ENCODE measurements around the gene FBP2.
"Not testable (repeated sequence)": the region's sequence is repeated elsewhere in the genome, so short reads cannot be mapped to it uniquely, and the experiment has no call there.

The FBP2 gene

GRCh38 chr9:94563548-94563947, 30.1 kb downstream of the FBP2 start:
- Histone ChIP-seq H3K4me1 (ENCODE audit: control insufficient read depth, insufficient read depth, low read length) (no peaks in the 10 kb centered on the region), H3K27ac (ENCODE audit: low read depth, low read length) (no peak overlapping the region), H3K27me3 (ENCODE audit: control insufficient read depth, insufficient read depth, low read length) (no peaks in the 10 kb centered on the region), H3K4me3 (ENCODE audit: low read depth, low read length) (no peak overlapping the region), H3K9me3 (ENCODE audit: control insufficient read depth, insufficient read depth, low read length) (no peaks in the 10 kb centered on the region), H3K9ac (ENCODE audit: low read depth, low read length) (no peak overlapping the region), H3K36me3 (ENCODE audit: control insufficient read depth, insufficient read depth, low read length) (peaks cover 7% of the 10 kb centered on the region; the same call in 1 of the 2 replicates)

- no peak overlapping the region for H3K9ac ChIP-seq (ENCODE audit: low read depth, low read length)
- no peaks in the 10 kb centered on the region for H3K4me1 ChIP-seq (ENCODE audit: control insufficient read depth, insufficient read depth, low read length)
- H3K27ac ChIP-seq (ENCODE audit: low read depth, low read length): no peak overlapping the region
- peaks cover 7% of the 10 kb centered on the region; the same call in 1 of the 2 replicates for H3K36me3 ChIP-seq (ENCODE audit: control insufficient read depth, insufficient read depth, low read length)
- no peaks in the 10 kb centered on the region for H3K9me3 ChIP-seq (ENCODE audit: control insufficient read depth, insufficient read depth, low read length)
- no peaks in the 10 kb centered on the region for H3K27me3 ChIP-seq (ENCODE audit: control insufficient read depth, insufficient read depth, low read length)
- no peak overlapping the region for H3K4me3 ChIP-seq (ENCODE audit: low read depth, low read length)
Observed at GRCh38 chr9:94560237-94560636, 33.4 kb downstream of the FBP2 start.

GRCh38 chr9:94557376-94557775, 36.2 kb downstream of the FBP2 start:
- Histone ChIP-seq H3K27me3 (ENCODE audit: control insufficient read depth, insufficient read depth, low read length) (no peaks in the 10 kb centered on the region), H3K36me3 (ENCODE audit: control insufficient read depth, insufficient read depth, low read length) (peaks cover 7% of the 10 kb centered on the region; the same call in 1 of the 2 replicates), H3K9me3 (ENCODE audit: control insufficient read depth, insufficient read depth, low read length) (no peaks in the 10 kb centered on the region), H3K9ac (ENCODE audit: low read depth, low read length) (no peak overlapping the region), H3K27ac (ENCODE audit: low read depth, low read length) (no peak overlapping the region), H3K4me3 (ENCODE audit: low read depth, low read length) (no peak overlapping the region), H3K4me1 (ENCODE audit: control insufficient read depth, insufficient read depth, low read length) (no peaks in the 10 kb centered on the region)

GRCh38 chr9:94554439-94555331, 38.9 kb downstream of the FBP2 start, which contains the start of gene PCAT7:
Gene PCAT7, plus strand, starts transcription at chr9:94555083.
- no peaks in the 10 kb centered on the region for H3K27me3 ChIP-seq (ENCODE audit: control insufficient read depth, insufficient read depth, low read length)
- peaks cover 4% of the 10 kb centered on the region; the same call in 1 of the 2 replicates for H3K9me3 ChIP-seq (ENCODE audit: control insufficient read depth, insufficient read depth, low read length)
- no peaks in the 10 kb centered on the region for H3K4me1 ChIP-seq (ENCODE audit: control insufficient read depth, insufficient read depth, low read length)
- H3K4me3 ChIP-seq (ENCODE audit: low read depth, low read length): peak within 1 kb of the TSS; percentile 72
- peak within 1 kb of the TSS; percentile 82; the same call in 1 of the 2 replicates for H3K9ac ChIP-seq (ENCODE audit: low read depth, low read length)
- peak within 1 kb of the TSS; percentile 80 for H3K27ac ChIP-seq (ENCODE audit: low read depth, low read length)
- peaks cover 7% of the 10 kb centered on the region; the same call in 1 of the 2 replicates for H3K36me3 ChIP-seq (ENCODE audit: control insufficient read depth, insufficient read depth, low read length)

GRCh38 chr9:94554078-94554438, 39.6 kb downstream of the FBP2 start:
- Histone ChIP-seq H3K27ac (ENCODE audit: low read depth, low read length) (no peak overlapping the region), H3K9ac (ENCODE audit: low read depth, low read length) (no peak overlapping the region), H3K4me1 (ENCODE audit: control insufficient read depth, insufficient read depth, low read length) (no peaks in the 10 kb centered on the region), H3K27me3 (ENCODE audit: control insufficient read depth, insufficient read depth, low read length) (no peaks in the 10 kb centered on the region), H3K36me3 (ENCODE audit: control insufficient read depth, insufficient read depth, low read length) (0 out of 2 replicates have a peak, but pooled peaks cover under 1% of the 10 kb centered on the region), H3K4me3 (ENCODE audit: low read depth, low read length) (peak overlapping the region; percentile 72; the same call in 1 of the 2 replicates), H3K9me3 (ENCODE audit: control insufficient read depth, insufficient read depth, low read length) (peaks cover 4% of the 10 kb centered on the region; the same call in 1 of the 2 replicates)

GRCh38 chr9:94553029-94553938, 40.3 kb downstream of the FBP2 start:
- Histone ChIP-seq H3K4me3 (ENCODE audit: low read depth, low read length) (no peak overlapping the region), H3K27ac (ENCODE audit: low read depth, low read length) (no peak overlapping the region), H3K27me3 (ENCODE audit: control insufficient read depth, insufficient read depth, low read length) (no peaks in the 10 kb centered on the region), H3K4me1 (ENCODE audit: control insufficient read depth, insufficient read depth, low read length) (no peaks in the 10 kb centered on the region), H3K36me3 (ENCODE audit: control insufficient read depth, insufficient read depth, low read length) (no peaks in the 10 kb centered on the region), H3K9ac (ENCODE audit: low read depth, low read length) (no peak overlapping the region), H3K9me3 (ENCODE audit: control insufficient read depth, insufficient read depth, low read length) (peaks cover 4% of the 10 kb centered on the region; the same call in 1 of the 2 replicates)

GRCh38 chr9:94545940-94546339, 47.7 kb downstream of the FBP2 start:
- Histone ChIP-seq H3K36me3 (ENCODE audit: control insufficient read depth, insufficient read depth, low read length) (no peaks in the 10 kb centered on the region), H3K27me3 (ENCODE audit: control insufficient read depth, insufficient read depth, low read length) (no peaks in the 10 kb centered on the region), H3K4me3 (ENCODE audit: low read depth, low read length) (no peak overlapping the region), H3K4me1 (ENCODE audit: control insufficient read depth, insufficient read depth, low read length) (no peaks in the 10 kb centered on the region), H3K9me3 (ENCODE audit: control insufficient read depth, insufficient read depth, low read length) (peaks cover 4% of the 10 kb centered on the region; the same call in 1 of the 2 replicates), H3K27ac (ENCODE audit: low read depth, low read length) (no peak overlapping the region), H3K9ac (ENCODE audit: low read depth, low read length) (no peak overlapping the region)

- H3K9ac ChIP-seq (ENCODE audit: low read depth, low read length); H3K4me3 ChIP-seq (ENCODE audit: low read depth, low read length); H3K9me3 ChIP-seq (ENCODE audit: control insufficient read depth, insufficient read depth, low read length); H3K27ac ChIP-seq (ENCODE audit: low read depth, low read length); H3K27me3 ChIP-seq (ENCODE audit: control insufficient read depth, insufficient read depth, low read length); H3K36me3 ChIP-seq (ENCODE audit: control insufficient read depth, insufficient read depth, low read length); H3K4me1 ChIP-seq (ENCODE audit: control insufficient read depth, insufficient read depth, low read length): not testable (repeated sequence)
Observed at GRCh38 chr9:94544335-94544734, 49.3 kb downstream of the FBP2 start.

GRCh38 chr9:94538908-94539307, 54.7 kb downstream of the FBP2 start:
- Histone ChIP-seq H3K36me3 (ENCODE audit: control insufficient read depth, insufficient read depth, low read length) (no peaks in the 10 kb centered on the region), H3K27me3 (ENCODE audit: control insufficient read depth, insufficient read depth, low read length) (no peaks in the 10 kb centered on the region), H3K9me3 (ENCODE audit: control insufficient read depth, insufficient read depth, low read length) (no peaks in the 10 kb centered on the region), H3K4me1 (ENCODE audit: control insufficient read depth, insufficient read depth, low read length) (no peaks in the 10 kb centered on the region), H3K9ac (ENCODE audit: low read depth, low read length) (no peak overlapping the region), H3K4me3 (ENCODE audit: low read depth, low read length) (no peak overlapping the region), H3K27ac (ENCODE audit: low read depth, low read length) (no peak overlapping the region)

- no peaks in the 10 kb centered on the region for H3K4me1 ChIP-seq (ENCODE audit: control insufficient read depth, insufficient read depth, low read length)
- no peak overlapping the region for H3K27ac ChIP-seq (ENCODE audit: low read depth, low read length)
- no peaks in the 10 kb centered on the region for H3K36me3 ChIP-seq (ENCODE audit: control insufficient read depth, insufficient read depth, low read length)
- H3K27me3 ChIP-seq (ENCODE audit: control insufficient read depth, insufficient read depth, low read length): no peaks in the 10 kb centered on the region
- H3K9ac ChIP-seq (ENCODE audit: low read depth, low read length): no peak overlapping the region
- H3K9me3 ChIP-seq (ENCODE audit: control insufficient read depth, insufficient read depth, low read length): no peaks in the 10 kb centered on the region
- no peak overlapping the region for H3K4me3 ChIP-seq (ENCODE audit: low read depth, low read length)
Observed at GRCh38 chr9:94534901-94535300, 58.7 kb downstream of the FBP2 start.
